H9 (cell line): Measurements from ENCODE around the gene TPM4. TPM values are rescaled to one million over a fixed set of nuclear protein-coding genes. Genes with fewer than 3 reads are reported as not detected.
A peak's percentile ranks its signal among the peaks of the same experiment; 100 is the strongest.

Source experiments
- DNase-seq: peaks from one replicate; pipeline ENCODE4 v3.0.0-alpha.2; 2017
- H2AFZ ChIP-seq: one replicate; pipeline ENCODE4 v1.6.1; 2013; ENCODE audit warnings: mild to moderate bottlenecking, low read length, control low read depth, moderate library complexity
- H2AK5ac ChIP-seq: 2 replicates; pipeline ENCODE4 v1.6.1; 2013; ENCODE audit warnings: low read length, control low read depth, mixed read lengths; ENCODE audit not compliant: insufficient read length
- H2BK120ac ChIP-seq: one replicate; pipeline ENCODE4 v1.6.1; 2013; ENCODE audit warnings: low read depth, mild to moderate bottlenecking, low read length, control low read depth, inconsistent platforms; ENCODE audit not compliant: poor library complexity, severe bottlenecking
- H2BK12ac ChIP-seq: 2 replicates; pipeline ENCODE4 v1.6.1; 2013; ENCODE audit warnings: low read length, control low read depth, mixed read lengths, low read depth; ENCODE audit not compliant: insufficient read length
- H2BK15ac ChIP-seq: 2 replicates; pipeline ENCODE4 v1.6.1; 2013; ENCODE audit warnings: low read depth, low read length, control low read depth
- H2BK20ac ChIP-seq: one replicate; pipeline ENCODE4 v1.6.1; 2013; ENCODE audit warnings: low read depth, mild to moderate bottlenecking, low read length, control low read depth, inconsistent platforms; ENCODE audit not compliant: poor library complexity, severe bottlenecking
- H2BK5ac ChIP-seq: 2 replicates; pipeline ENCODE4 v1.6.1; 2013; ENCODE audit warnings: low read length, control low read depth, mixed read lengths; ENCODE audit not compliant: insufficient read length
- H3K14ac ChIP-seq: 2 replicates; pipeline ENCODE4 v1.6.1; 2013; ENCODE audit warnings: low read length, control low read depth; ENCODE audit not compliant: insufficient read depth
- H3K18ac ChIP-seq: 2 replicates; pipeline ENCODE4 v1.6.1; 2013; ENCODE audit warnings: low read depth, mild to moderate bottlenecking, mixed read lengths, low read length, control low read depth; ENCODE audit not compliant: insufficient read length
- H3K23ac ChIP-seq: 2 replicates; pipeline ENCODE4 v1.6.1; 2013; ENCODE audit warnings: low read length, control low read depth, mixed read lengths, low read depth; ENCODE audit not compliant: insufficient read length
- H3K23me2 ChIP-seq: 2 replicates; pipeline ENCODE4 v1.6.1; 2013; ENCODE audit warnings: low read depth, mild to moderate bottlenecking, mixed read lengths, low read length, control low read depth; ENCODE audit not compliant: insufficient read length, poor library complexity, severe bottlenecking
- H3K27ac ChIP-seq: 2 replicates; pipeline ENCODE4 v1.5.1; 2013; ENCODE audit warnings: low read length, control low read depth, mixed read lengths, low read depth; ENCODE audit not compliant: insufficient read length
- H3K27me3 ChIP-seq: 2 replicates; pipeline ENCODE4 v1.6.1; 2013; ENCODE audit warnings: low read length, control low read depth, inconsistent platforms; ENCODE audit not compliant: insufficient read depth
- H3K4ac ChIP-seq: 2 replicates; pipeline ENCODE4 v1.6.1; 2013; ENCODE audit warnings: low read depth, mild to moderate bottlenecking, control low read depth, inconsistent platforms, low read length, moderate library complexity
- H3K4me1 ChIP-seq: 2 replicates; pipeline ENCODE4 v1.6.1; 2013; ENCODE audit warnings: low read length, control low read depth, inconsistent platforms; ENCODE audit not compliant: insufficient read depth
- H3K4me2 ChIP-seq: 2 replicates; pipeline ENCODE4 v1.6.1; 2013; ENCODE audit warnings: low read length, control low read depth, mixed read lengths; ENCODE audit not compliant: insufficient read length, insufficient read depth
- H3K56ac ChIP-seq: 2 replicates; pipeline ENCODE4 v1.6.1; 2013; ENCODE audit warnings: low read depth, mild to moderate bottlenecking, mixed read lengths, low read length, control low read depth; ENCODE audit not compliant: insufficient read length
- H3K79me1 ChIP-seq: 2 replicates; pipeline ENCODE4 v1.6.1; 2013; ENCODE audit warnings: low read depth, mild to moderate bottlenecking, moderate library complexity, low read length, control low read depth, inconsistent platforms; ENCODE audit not compliant: insufficient read depth, poor library complexity, severe bottlenecking
- H3K79me2 ChIP-seq: 2 replicates; pipeline ENCODE4 v1.6.1; 2013; ENCODE audit warnings: low read length, control low read depth, inconsistent platforms; ENCODE audit not compliant: insufficient read depth
- H3K9ac ChIP-seq: 2 replicates; pipeline ENCODE4 v1.6.1; 2013; ENCODE audit warnings: low read length, control low read depth, mixed read lengths; ENCODE audit not compliant: insufficient read length; ENCODE audit errors: extremely low read depth
- H3K9me3 ChIP-seq: one replicate; pipeline ENCODE4 v1.6.1; 2013; ENCODE audit warnings: low read depth, low read length, inconsistent platforms; ENCODE audit not compliant: control insufficient read depth
- H3T11ph ChIP-seq: one replicate; pipeline ENCODE4 v1.6.1; 2013; ENCODE audit warnings: mild to moderate bottlenecking, low read length, control low read depth, inconsistent platforms
- H4K20me1 ChIP-seq: one replicate; pipeline ENCODE4 v1.6.1; 2013; ENCODE audit not compliant: control insufficient read depth, insufficient read length, insufficient read depth
- H4K5ac ChIP-seq: 2 replicates; pipeline ENCODE4 v1.6.1; 2013; ENCODE audit warnings: low read depth, mild to moderate bottlenecking, mixed read lengths, low read length, control low read depth; ENCODE audit not compliant: insufficient read length
- H4K8ac ChIP-seq: replicated peaks from 2 replicates; pipeline ENCODE4 v1.6.1; 2013; ENCODE audit warnings: low read length, control low read depth, mixed read lengths, low read depth; ENCODE audit not compliant: insufficient read length
- H4K91ac ChIP-seq: 2 replicates; pipeline ENCODE4 v1.6.1; 2013; ENCODE audit warnings: low read depth, mild to moderate bottlenecking, moderate library complexity, mixed read lengths, low read length, control low read depth; ENCODE audit not compliant: insufficient read length
- H3K27ac Mint-ChIP-seq, 3 experiments: 2 replicates in 2 of 3; 3 replicates in 1 of 3; pipeline ENCODE4 v1.8.0; 2020 to 2021; ENCODE audit warnings: mixed read lengths in 3 of 3, mild to moderate bottlenecking in 1 of 3, moderate library complexity in 1 of 3
- H3K27me3 Mint-ChIP-seq: 2 replicates; pipeline ENCODE4 v1.8.0; 2021; ENCODE audit warnings: low read depth, mild to moderate bottlenecking, moderate library complexity, mixed read lengths
- H3K36me3 Mint-ChIP-seq, 3 experiments: 2 replicates in 2 of 3; 3 replicates in 1 of 3; pipeline ENCODE4 v1.8.0; 2020 to 2021; ENCODE audit warnings: low read depth in 3 of 3, mixed read lengths in 3 of 3; ENCODE audit not compliant: insufficient read depth in 1 of 3
- H3K4me1 Mint-ChIP-seq, 2 experiments: 2 replicates each; pipeline ENCODE4 v1.8.0; 2020; ENCODE audit warnings: mixed read lengths in 2 of 2
- H3K4me3 Mint-ChIP-seq, 2 experiments: 2 replicates in 1 of 2; 3 replicates in 1 of 2; pipeline ENCODE4 v1.8.0; 2020 to 2021; ENCODE audit warnings: mild to moderate bottlenecking in 2 of 2, mixed read lengths in 2 of 2, moderate library complexity in 1 of 2
- H3K9me3 Mint-ChIP-seq, 2 experiments: 2 replicates in 1 of 2; 3 replicates in 1 of 2; pipeline ENCODE4 v1.8.0; 2020; ENCODE audit warnings: mild to moderate bottlenecking in 2 of 2, mixed read lengths in 2 of 2, moderate library complexity in 1 of 2
- WGBS: extraction: QIAGEN DNeasy Blood & Tissue Kit; methylation state at CpG from one replicate; pipeline ENCODE4 v1.1.7; 2013; ENCODE audit warnings: missing lambda C conversion rate, low lambda C conversion rate, mixed read lengths; ENCODE audit not compliant: insufficient read length; ENCODE audit errors: extremely low coverage; 5-methylcytosine and 5-hydroxymethylcytosine counted together
- total RNA-seq: library from RNA; stranded (reverse); gene quantifications from 2 replicates; pipeline ENCODE4 v1.2.1, GENCODE V29; 2021
- TF ChIP-seq, protein P1 (sequence below): fragments of 200-600 bp; sonication (generic); conservative IDR thresholded peaks from 3 replicates; pipeline ENCODE4 v1.8.0; 2021; ENCODE audit warnings: antibody characterized with exemption, mild to moderate bottlenecking

TPM4 gene
- total RNA-seq, 1 experiment from 2014 or later: 431 TPM

DNA sequence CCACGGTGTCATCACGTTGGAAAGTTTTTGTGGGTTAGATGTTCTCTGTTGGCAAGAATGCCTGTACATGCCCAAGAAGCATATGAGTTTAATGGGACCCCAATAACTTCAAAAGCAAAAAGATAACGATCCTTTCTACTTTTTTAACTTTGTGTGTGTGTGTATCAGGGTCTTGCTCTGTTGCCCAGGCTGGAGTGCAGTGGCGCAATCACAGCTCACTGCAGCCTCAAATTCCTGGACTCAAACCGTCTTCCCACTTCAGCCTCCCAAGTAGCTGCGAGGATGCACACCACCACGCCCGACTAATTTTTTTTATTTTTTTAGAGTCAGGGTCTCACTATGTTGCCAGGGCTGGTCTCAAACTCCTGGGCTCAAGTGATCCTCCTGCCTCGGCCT is 34.3 kb upstream of the TPM4 start:
- WGBS: no CpG with 5 or more reads among the region's 9 CpGs
- H2BK20ac ChIP-seq: no peak overlapping the region
- H3T11ph ChIP-seq: no peak overlapping the region
- DNase-seq: no peak
- H4K20me1 ChIP-seq: no peaks in the 10 kb centered on the region
- no peak overlapping the region for H2BK120ac ChIP-seq
- no peaks in the 10 kb centered on the region for H3K23me2 ChIP-seq
- no peaks in the 10 kb centered on the region for H3K27me3 ChIP-seq
- H4K8ac ChIP-seq: no peak overlapping the region
- Mint-ChIP-seq H3K4me1 (no peaks in the 10 kb centered on the region), H3K4me3 (peak overlapping the region in 1 of 2 experiments; percentile 35; a peak in 1 of 5 replicates), H3K27me3 (peaks cover 19% of the 10 kb centered on the region), H3K36me3 (no peaks in the 10 kb centered on the region; a peak in 1 of 7 replicates), H3K27ac (no peak overlapping the region), H3K9me3 (peaks cover 0 to 37% of the 10 kb centered on the region in 2 experiments; a peak in 3 of 5 replicates)
- H3K4me2 ChIP-seq: no peak overlapping the region
- no peaks in the 10 kb centered on the region for H3K4me1 ChIP-seq
- no peak overlapping the region for H2BK15ac ChIP-seq
- H3K79me1 ChIP-seq: no peaks in the 10 kb centered on the region
- no peak overlapping the region for H3K9ac ChIP-seq
- H4K5ac ChIP-seq: no peak overlapping the region
- TF ChIP-seq, protein P1, sequence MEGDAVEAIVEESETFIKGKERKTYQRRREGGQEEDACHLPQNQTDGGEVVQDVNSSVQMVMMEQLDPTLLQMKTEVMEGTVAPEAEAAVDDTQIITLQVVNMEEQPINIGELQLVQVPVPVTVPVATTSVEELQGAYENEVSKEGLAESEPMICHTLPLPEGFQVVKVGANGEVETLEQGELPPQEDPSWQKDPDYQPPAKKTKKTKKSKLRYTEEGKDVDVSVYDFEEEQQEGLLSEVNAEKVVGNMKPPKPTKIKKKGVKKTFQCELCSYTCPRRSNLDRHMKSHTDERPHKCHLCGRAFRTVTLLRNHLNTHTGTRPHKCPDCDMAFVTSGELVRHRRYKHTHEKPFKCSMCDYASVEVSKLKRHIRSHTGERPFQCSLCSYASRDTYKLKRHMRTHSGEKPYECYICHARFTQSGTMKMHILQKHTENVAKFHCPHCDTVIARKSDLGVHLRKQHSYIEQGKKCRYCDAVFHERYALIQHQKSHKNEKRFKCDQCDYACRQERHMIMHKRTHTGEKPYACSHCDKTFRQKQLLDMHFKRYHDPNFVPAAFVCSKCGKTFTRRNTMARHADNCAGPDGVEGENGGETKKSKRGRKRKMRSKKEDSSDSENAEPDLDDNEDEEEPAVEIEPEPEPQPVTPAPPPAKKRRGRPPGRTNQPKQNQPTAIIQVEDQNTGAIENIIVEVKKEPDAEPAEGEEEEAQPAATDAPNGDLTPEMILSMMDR: no peak
- no peak overlapping the region for H3K27ac ChIP-seq
- no peak overlapping the region for H4K91ac ChIP-seq
- H3K56ac ChIP-seq: no peak overlapping the region
- no peak overlapping the region for H3K18ac ChIP-seq
- no peak overlapping the region for H2AK5ac ChIP-seq
- H3K79me2 ChIP-seq: no peaks in the 10 kb centered on the region
- no peak overlapping the region for H2BK12ac ChIP-seq
- H3K23ac ChIP-seq: no peak overlapping the region
- no peak overlapping the region for H2BK5ac ChIP-seq
- H3K9me3 ChIP-seq: no peaks in the 10 kb centered on the region
- H3K14ac ChIP-seq: no peak overlapping the region
- H3K4ac ChIP-seq: no peak overlapping the region
- H2AFZ ChIP-seq: no peak overlapping the region
